OCI-LY7 (cell line): ENCODE measurements around the gene MTF2.

Experiments used
- CTCF ChIP-seq: fragments of 200-600 bp; sonication (generic); conservative IDR thresholded peaks from 2 replicates; pipeline ENCODE4 v1.5.1; 2014; ENCODE audit warnings: mild to moderate bottlenecking, antibody characterized with exemption, low read length, moderate library complexity, mixed read lengths
- EZH2phosphoT487 ChIP-seq: fragments of 200-600 bp; sonication (generic); IDR thresholded peaks from 2 replicates; pipeline ENCODE4 v1.6.1; 2018; ENCODE audit warnings: low read depth, borderline replicate concordance, mild to moderate bottlenecking, mixed run types, antibody characterized with exemption, low read length, moderate library complexity, mixed read lengths

GRCh38 chr1:93178418-93178817, 99.3 kb downstream of the MTF2 start:
- TF ChIP-seq CTCF = no peak
- no peak for TF ChIP-seq EZH2phosphoT487
